GM10266 (cell line): Measurements from ENCODE around the gene FALEC.

ENCODE experiments used
- DNase-seq: peaks from one replicate; pipeline ENCODE4 v3.0.0; 2012; ENCODE audit errors: extremely low spot score
- CTCF ChIP-seq: IDR thresholded peaks from 2 replicates; pipeline ENCODE4 v1.5.1; 2012; ENCODE audit warnings: mild to moderate bottlenecking, low read depth; ENCODE audit not compliant: control insufficient read depth, insufficient read depth; ENCODE audit errors: missing control alignments

Gene FALEC

GRCh38 chr1:150487763-150488115 lies 27.8 kb upstream of the FALEC start:
- no peak for DNase-seq
- TF ChIP-seq CTCF: no peak

GRCh38 chr1:150493175-150493574 lies 22.4 kb upstream of the FALEC start:
- no peak for TF ChIP-seq CTCF
- no peak for DNase-seq

GRCh38 chr1:150498342-150498741 lies 17.2 kb upstream of the FALEC start:
- DNase-seq: no peak

GRCh38 chr1:150505431-150505830 lies 10.1 kb upstream of the FALEC start:
- DNase-seq: no peak
- no peak for TF ChIP-seq CTCF

More at GRCh38 chr1:150498342-150498741, 17.2 kb upstream of the FALEC start:
- no peak for TF ChIP-seq CTCF

GRCh38 chr1:150507912-150508864 lies 7.4 kb upstream of the FALEC start, which contains the start of gene ECM1:
Gene ECM1 (plus strand): TSS chr1:150508109. CDS start chr1:150508210, 101 bp downstream.
- no peak for TF ChIP-seq CTCF
- DNase-seq: no peak

GRCh38 chr1:150508982-150509381 lies 6.6 kb upstream of the FALEC start:
- TF ChIP-seq CTCF: no peak
- DNase-seq: no peak

- TF ChIP-seq CTCF: no peak
Measured at GRCh38 chr1:150511551-150511950, 4.0 kb upstream of the FALEC start.

More at GRCh38 chr1:150511551-150511950, 4.0 kb upstream of the FALEC start:
- no peak for DNase-seq
